ENCODE data around the gene IFT57. TPM values are rescaled to one million over a fixed set of nuclear protein-coding genes. Genes with fewer than 3 reads are reported as not detected.

Gene IFT57
- total RNA-seq, 6 experiments from 2014 or later, result 2.4 to 6.2 (median 4.5) TPM

DNA sequence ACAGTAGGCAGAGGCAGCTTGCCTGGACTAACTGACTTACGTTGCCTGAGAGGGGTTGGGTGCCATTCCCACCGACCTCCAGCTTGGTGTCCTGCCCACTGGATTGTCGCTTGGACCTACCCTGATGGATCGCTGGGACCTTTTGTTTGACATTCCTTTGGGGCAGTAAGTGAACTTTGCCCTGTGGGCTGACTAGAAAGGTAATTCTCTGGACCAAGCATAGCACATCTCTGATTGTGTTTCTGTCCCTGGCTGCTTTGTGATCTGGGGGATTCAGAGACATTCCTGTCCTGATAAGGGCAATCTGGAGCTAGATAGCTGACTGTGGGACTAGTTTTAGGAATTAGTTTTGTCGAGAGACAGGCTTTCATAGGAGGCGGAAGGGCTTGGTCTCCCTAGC, 19.5 kb upstream of the IFT57 start:
- Histone ChIP-seq H3K9me3 (no peaks in the 10 kb centered on the region), H3K36me3 (no peaks in the 10 kb centered on the region), H3K4me3 (no peak overlapping the region), H3K27ac (no peak overlapping the region), H3K4me1 (no peaks in the 10 kb centered on the region), H3K27me3 (no peaks in the 10 kb centered on the region)
- intact Hi-C loops (cut with DNase I), result no loop called here
- WGBS (ENCODE audit: insufficient coverage, low coverage, low lambda C conversion rate, missing lambda C conversion rate), result 45% methylated on average over 5 of the region's 6 CpGs
- no peak for DNase-seq
- ATAC-seq, result no peak
- TF ChIP-seq, protein P1, sequence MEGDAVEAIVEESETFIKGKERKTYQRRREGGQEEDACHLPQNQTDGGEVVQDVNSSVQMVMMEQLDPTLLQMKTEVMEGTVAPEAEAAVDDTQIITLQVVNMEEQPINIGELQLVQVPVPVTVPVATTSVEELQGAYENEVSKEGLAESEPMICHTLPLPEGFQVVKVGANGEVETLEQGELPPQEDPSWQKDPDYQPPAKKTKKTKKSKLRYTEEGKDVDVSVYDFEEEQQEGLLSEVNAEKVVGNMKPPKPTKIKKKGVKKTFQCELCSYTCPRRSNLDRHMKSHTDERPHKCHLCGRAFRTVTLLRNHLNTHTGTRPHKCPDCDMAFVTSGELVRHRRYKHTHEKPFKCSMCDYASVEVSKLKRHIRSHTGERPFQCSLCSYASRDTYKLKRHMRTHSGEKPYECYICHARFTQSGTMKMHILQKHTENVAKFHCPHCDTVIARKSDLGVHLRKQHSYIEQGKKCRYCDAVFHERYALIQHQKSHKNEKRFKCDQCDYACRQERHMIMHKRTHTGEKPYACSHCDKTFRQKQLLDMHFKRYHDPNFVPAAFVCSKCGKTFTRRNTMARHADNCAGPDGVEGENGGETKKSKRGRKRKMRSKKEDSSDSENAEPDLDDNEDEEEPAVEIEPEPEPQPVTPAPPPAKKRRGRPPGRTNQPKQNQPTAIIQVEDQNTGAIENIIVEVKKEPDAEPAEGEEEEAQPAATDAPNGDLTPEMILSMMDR (IDR thresholded peaks at IDR 0.05), result no peak
- TF ChIP-seq POLR2A (IDR thresholded peaks at IDR 0.05), result no peak

DNA sequence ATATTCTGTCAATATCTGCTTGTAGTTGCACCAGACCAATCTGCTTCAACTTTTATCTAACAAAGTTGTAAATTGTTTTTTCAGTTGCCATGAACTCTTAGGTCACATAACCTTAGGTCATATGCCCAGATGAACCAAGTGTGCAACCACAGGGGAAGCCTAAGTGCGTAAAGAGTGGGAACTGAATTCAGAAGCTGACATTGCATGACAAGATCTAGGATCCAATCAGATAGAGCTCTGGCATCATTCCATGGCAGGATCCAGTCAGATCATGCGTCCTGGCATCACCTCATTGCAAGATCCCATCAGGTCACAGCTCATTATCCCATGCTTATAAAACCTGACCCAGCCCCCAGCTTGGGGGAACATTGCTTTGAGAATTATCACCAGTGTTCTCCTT, 18.9 kb upstream of the IFT57 start:
- WGBS (ENCODE audit: insufficient coverage, low coverage, low lambda C conversion rate, missing lambda C conversion rate), result 80% methylated on average over 2 of the region's 2 CpGs
- no peak for TF ChIP-seq POLR2A (IDR thresholded peaks at IDR 0.05)
- TF ChIP-seq, protein P1 (IDR thresholded peaks at IDR 0.05), result no peak
- Histone ChIP-seq H3K36me3 (no peaks in the 10 kb centered on the region), H3K4me1 (no peaks in the 10 kb centered on the region), H3K4me3 (no peak overlapping the region), H3K27me3 (no peaks in the 10 kb centered on the region), H3K9me3 (no peaks in the 10 kb centered on the region), H3K27ac (no peak overlapping the region)
- DNase-seq, result no peak
- no peak for ATAC-seq
- intact Hi-C loops (cut with DNase I), result no loop called here

DNA sequence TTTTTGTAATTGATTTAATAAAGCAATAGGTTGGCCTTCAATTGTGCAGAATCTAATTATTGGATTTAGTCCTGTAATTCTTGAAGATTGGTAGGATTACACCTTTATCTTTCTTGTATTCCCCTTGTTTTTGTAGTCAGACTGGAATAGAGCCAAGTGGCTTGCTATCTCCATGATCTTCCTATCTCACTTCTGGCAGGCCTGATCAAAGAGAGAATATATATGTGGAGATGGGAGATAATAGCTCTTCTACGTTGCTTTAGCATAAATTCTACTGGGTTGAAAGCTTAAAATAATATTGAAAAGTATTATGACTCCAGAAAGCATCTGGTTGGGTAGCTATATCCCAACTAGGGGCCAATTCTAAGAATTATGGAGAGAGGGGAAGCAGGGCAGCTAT, 16.9 kb upstream of the IFT57 start:
- no peak for DNase-seq
- Histone ChIP-seq H3K36me3 (no peaks in the 10 kb centered on the region), H3K27ac (no peak overlapping the region), H3K27me3 (no peaks in the 10 kb centered on the region), H3K9me3 (no peaks in the 10 kb centered on the region), H3K4me3 (no peak overlapping the region), H3K4me1 (no peaks in the 10 kb centered on the region)
- TF ChIP-seq POLR2A (IDR thresholded peaks at IDR 0.05), result no peak
- TF ChIP-seq, protein P1 (IDR thresholded peaks at IDR 0.05), result no peak
- ATAC-seq, result no peak
- 73% methylated on average over 1 of the region's 1 CpG for WGBS (ENCODE audit: insufficient coverage, low coverage, low lambda C conversion rate, missing lambda C conversion rate)
- intact Hi-C loops (cut with DNase I), result no loop called here

DNA sequence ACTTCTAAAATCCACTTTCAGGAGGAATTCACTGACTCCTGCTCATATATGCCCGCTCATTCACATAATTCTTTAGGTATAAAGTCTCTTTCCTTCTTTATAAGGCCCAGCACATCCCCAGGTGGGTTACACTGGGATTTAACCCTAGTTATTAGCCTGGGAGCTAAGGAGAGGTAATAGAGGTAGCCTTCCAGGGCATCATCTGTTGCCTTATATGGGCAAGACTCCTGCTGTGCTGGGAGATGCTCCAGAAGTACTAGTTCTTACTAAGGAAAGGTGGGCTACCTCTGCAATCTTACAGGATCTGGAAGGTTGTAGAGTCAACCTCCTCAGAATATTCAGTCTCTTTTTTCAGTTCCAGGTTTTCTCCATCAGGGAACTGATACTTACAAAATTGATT, 13.1 kb upstream of the IFT57 start:
- no peaks in the 10 kb centered on the region for H3K4me1 ChIP-seq
- intact Hi-C loops (cut with DNase I), result no loop called here
- DNase-seq, result no peak
- TF ChIP-seq, protein P1 (IDR thresholded peaks at IDR 0.05), result no peak
- TF ChIP-seq POLR2A (IDR thresholded peaks at IDR 0.05), result no peak
- 78% methylated on average over 1 of the region's 1 CpG for WGBS (ENCODE audit: insufficient coverage, low coverage, low lambda C conversion rate, missing lambda C conversion rate)
- no peak overlapping the region for H3K27ac ChIP-seq
- H3K9me3 ChIP-seq, result no peaks in the 10 kb centered on the region
- no peaks in the 10 kb centered on the region for H3K36me3 ChIP-seq
- no peak overlapping the region for H3K4me3 ChIP-seq
- H3K27me3 ChIP-seq, result no peaks in the 10 kb centered on the region
- ATAC-seq, result no peak

DNA sequence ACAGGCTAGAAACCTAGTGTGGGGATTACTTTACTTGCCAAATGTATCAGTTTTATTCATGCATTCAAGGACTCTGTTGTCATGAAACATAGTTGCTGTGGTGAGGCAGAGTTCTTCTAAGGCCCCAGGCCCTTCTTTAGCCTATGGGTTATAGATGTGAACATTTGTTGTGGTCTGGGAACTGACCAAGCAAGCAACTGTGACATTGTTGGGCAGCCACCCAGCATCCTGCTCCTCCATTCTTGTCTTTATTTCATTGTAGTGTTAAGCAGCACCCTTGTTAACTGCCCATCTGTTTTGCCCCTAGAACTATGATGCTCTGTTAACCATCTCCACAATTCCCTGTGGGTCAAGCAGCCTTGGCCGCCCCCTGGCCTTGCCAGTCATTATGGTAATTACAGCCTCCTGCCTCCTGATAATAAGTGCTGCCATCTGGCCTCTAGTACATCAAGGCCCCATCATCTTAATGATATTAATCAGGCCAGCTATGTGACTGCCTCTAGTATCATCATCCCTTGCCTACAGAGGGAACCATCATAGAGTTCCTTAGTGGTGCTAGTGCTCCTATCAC, 12.2 kb upstream of the IFT57 start:
- TF ChIP-seq, protein P1 (IDR thresholded peaks at IDR 0.05), result no peak
- TF ChIP-seq POLR2A (IDR thresholded peaks at IDR 0.05), result no peak
- DNase-seq (no peak), ATAC-seq (no peak)
- no peaks in the 10 kb centered on the region for H3K9me3 ChIP-seq
- no peaks in the 10 kb centered on the region for H3K27me3 ChIP-seq
- H3K27ac ChIP-seq, result no peak overlapping the region
- no peaks in the 10 kb centered on the region for H3K4me1 ChIP-seq
- no peak overlapping the region for H3K4me3 ChIP-seq
- no peaks in the 10 kb centered on the region for H3K36me3 ChIP-seq
- WGBS (ENCODE audit: insufficient coverage, low coverage, low lambda C conversion rate, missing lambda C conversion rate), result no CpG with 5 or more reads among the region's 1 CpG
- intact Hi-C loops (cut with DNase I), result no loop called here

Measured in right lobe of liver (tissue), 6 donors.